Activated CD8-positive, alpha-beta T cell treated with anti-CD3 and anti-CD28 coated beads for 36 hours (primary cell): ENCODE measurements around the gene HAUS5. TPM values are rescaled to one million over a fixed set of nuclear protein-coding genes. Genes with fewer than 3 reads are reported as not detected.

Experiments
- total RNA-seq, 2 experiments: library from RNA; stranded (reverse); gene quantifications; one replicate each; pipeline ENCODE4 v1.2.3, GENCODE V29; 2021

Gene HAUS5
- total RNA-seq, 2 experiments from 2014 or later, result 38.3 to 40.0 TPM

Other genes with a start within 250 kb of the HAUS5 start
- under 1 TPM; 0.18 to 0.56 TPM for gene GPR42, start 241.7 kb upstream of the HAUS5 start, total RNA-seq
- not detected for gene FFAR2, start 164.5 kb upstream of the HAUS5 start, total RNA-seq
- gene KRTDAP, start 122.3 kb upstream of the HAUS5 start, total RNA-seq, result not detected
- 1 to 10 TPM in 1 of 2 experiments, under 1 TPM in 1; 0.68 to 1.1 TPM for gene DMKN, start 99.1 kb upstream of the HAUS5 start, total RNA-seq
- gene SBSN, start 84.4 kb upstream of the HAUS5 start, total RNA-seq, result not detected
- gene GAPDHS, start 79.3 kb upstream of the HAUS5 start, total RNA-seq, result not detected
- 10 to 100 TPM; 81.7 to 86.6 TPM for gene TMEM147, start 67.1 kb upstream of the HAUS5 start, total RNA-seq
- not detected for gene ATP4A, start 49.1 kb upstream of the HAUS5 start, total RNA-seq
- gene PMIS2, start 26.6 kb upstream of the HAUS5 start, total RNA-seq, result not detected
- 10 to 100 TPM; 82.9 to 95.2 TPM for gene RBM42, start 16.3 kb downstream of the HAUS5 start, total RNA-seq
- gene ETV2, start 29.0 kb downstream of the HAUS5 start, total RNA-seq, result 1 to 10 TPM; 1.2 to 1.4 TPM
- 100 to 1,000 TPM; 432 to 437 TPM for gene COX6B1, start 35.6 kb downstream of the HAUS5 start, total RNA-seq
- gene UPK1A, start 53.8 kb downstream of the HAUS5 start, total RNA-seq, result 1 to 10 TPM; 1.8 to 2.2 TPM
- gene ZBTB32, start 91.8 kb downstream of the HAUS5 start, total RNA-seq, result 100 to 1,000 TPM; 410 to 420 TPM
- gene KMT2B, start 105.3 kb downstream of the HAUS5 start, total RNA-seq, result 10 to 100 TPM; 62.9 to 63.6 TPM
- gene IGFLR1, start 129.7 kb downstream of the HAUS5 start, total RNA-seq, result 100 to 1,000 TPM; 140 to 143 TPM
- 10 to 100 TPM; 41.7 to 42.5 TPM for gene U2AF1L4, start 132.7 kb downstream of the HAUS5 start, total RNA-seq
- 10 to 100 TPM; 37.2 to 41.3 TPM for gene PSENEN, start 132.9 kb downstream of the HAUS5 start, total RNA-seq
- 1 to 10 TPM; 4.5 to 7.8 TPM for gene LIN37, start 135.8 kb downstream of the HAUS5 start, total RNA-seq
- gene HSPB6, start 144.3 kb downstream of the HAUS5 start, total RNA-seq, result under 1 TPM; 0.85 to 0.95 TPM
- gene PROSER3, start 145.4 kb downstream of the HAUS5 start, total RNA-seq, result 10 to 100 TPM; 40.7 to 41.1 TPM
- gene ARHGAP33, start 162.8 kb downstream of the HAUS5 start, total RNA-seq, result 10 to 100 TPM; 27.1 to 29.8 TPM
- gene PRODH2, start 200.1 kb downstream of the HAUS5 start, total RNA-seq, result not detected
- gene NPHS1, start 239.8 kb downstream of the HAUS5 start, total RNA-seq, result not detected
- gene KIRREL2, start 244.2 kb downstream of the HAUS5 start, total RNA-seq, result 1 to 10 TPM; 1.4 TPM